Measurements from ENCODE around the gene SIK2.

SIK2 gene

DNA sequence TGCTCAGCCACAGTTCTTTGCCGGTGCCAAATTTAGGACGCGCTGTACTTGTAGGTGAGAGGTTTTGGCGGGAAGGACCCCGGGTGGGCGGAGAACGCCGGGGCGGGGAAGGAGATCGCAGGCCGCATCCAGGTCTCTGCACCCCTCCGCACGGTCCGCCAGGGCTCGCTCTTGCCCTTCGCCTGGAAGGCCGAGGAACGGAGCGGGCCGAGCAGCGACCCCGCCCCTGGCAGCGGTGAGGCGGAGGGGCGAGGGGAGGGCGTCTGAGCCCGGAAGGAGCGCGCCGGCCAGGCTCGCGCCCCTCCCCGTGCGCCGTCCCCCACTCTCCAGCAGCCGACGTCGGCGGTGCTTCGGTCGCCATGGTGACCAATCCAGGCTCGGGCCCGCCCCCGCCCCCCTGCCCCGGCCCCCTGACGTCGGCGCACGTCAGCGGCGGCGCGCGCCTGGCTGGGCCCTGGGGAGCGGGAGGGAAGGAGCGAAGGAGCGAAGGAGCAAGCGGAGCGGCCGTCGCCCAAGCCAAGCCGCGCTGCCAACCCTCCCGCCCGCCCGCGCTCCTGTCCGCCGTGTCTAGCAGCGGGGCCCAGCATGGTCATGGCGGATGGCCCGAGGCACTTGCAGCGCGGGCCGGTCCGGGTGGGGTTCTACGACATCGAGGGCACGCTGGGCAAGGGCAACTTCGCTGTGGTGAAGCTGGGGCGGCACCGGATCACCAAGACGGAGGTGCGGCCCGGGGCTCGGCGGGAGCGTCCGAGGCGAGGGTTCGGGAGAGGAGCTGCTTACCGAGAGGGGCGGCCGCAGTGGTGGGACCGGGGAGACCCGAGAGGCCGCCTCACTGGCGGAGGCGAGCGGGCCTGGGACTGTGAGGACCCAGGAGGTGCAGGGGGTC, at the start of gene SIK2:
Gene SIK2, plus strand, starts transcription at position 471 of the 886 bp plus-strand sequence. Its CDS starts 115 bp downstream, at position 586.
- peak; percentile 95 to 98 (median 98) for DNase-seq

DNA sequence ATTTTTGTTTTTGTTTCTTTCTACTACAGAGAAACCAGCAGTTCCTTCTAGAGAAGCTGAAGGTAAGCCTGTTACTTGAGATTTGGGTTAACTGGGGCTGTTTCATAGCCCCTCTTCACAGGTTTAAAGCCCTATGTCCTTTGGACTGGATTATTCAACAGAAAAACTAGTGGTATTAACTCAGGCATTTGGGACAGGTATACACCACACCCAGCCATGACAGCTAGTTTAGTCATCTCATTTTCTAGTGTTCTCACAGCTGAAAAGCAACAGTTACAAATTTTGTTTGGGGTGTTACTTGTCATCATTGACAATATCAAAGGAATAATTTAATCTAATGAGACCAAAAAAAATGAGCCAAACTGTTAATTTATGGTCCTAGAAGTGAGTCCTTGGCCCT, 47.7 kb upstream of the SIK2 start:
- DNase-seq = no peak

DNA sequence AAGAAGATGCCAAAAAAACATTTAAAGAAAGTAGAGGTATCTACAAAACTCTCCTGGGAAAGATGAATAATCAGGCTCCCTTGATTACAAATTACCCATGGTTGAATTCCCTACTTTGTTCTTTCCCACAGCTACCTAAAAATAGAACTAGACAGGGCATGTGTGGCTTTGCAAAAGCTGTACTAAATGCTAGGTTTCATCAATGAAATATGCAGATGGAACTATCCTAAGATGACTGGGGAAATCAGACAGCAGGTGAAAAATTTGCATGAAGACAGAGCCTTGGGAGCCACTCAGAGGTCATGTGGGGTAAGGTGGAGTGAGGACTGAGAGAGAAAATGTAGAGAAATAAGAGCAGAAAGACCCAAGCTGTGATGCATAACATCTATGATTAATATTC, 47.0 kb upstream of the SIK2 start:
- DNase-seq = no peak

DNA sequence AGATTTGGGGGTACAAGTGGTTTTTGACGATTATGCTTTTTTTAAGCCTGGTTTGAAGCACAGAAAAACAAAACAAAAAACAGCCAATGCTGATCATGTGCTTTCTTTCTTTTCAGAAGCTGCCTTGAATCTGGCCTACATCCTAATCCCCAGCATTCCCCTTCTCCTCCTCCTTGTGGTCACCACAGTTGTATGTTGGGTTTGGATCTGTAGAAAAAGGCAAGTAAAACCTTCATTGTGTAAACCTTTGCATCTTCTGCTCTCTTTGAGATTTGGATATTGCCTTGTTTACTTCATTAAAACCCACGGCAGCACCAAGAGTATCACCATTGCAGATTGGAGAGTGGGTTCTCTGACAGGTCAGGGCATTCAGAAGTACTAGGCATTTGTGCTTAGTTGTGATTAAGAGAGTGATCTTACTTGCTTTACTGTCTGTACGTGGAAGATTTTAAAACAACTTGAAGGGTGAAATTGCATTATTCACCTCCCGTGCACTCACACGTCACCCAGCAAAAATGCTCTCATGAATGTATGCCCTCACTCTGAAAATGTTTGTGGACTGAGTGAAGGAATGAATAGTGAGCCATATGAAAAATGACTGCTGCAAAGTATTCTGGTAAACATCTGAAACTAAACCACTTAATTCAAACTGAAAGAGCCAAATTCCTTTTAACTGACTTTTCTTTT, 44.7 kb upstream of the SIK2 start:
- no peak for DNase-seq

DNA sequence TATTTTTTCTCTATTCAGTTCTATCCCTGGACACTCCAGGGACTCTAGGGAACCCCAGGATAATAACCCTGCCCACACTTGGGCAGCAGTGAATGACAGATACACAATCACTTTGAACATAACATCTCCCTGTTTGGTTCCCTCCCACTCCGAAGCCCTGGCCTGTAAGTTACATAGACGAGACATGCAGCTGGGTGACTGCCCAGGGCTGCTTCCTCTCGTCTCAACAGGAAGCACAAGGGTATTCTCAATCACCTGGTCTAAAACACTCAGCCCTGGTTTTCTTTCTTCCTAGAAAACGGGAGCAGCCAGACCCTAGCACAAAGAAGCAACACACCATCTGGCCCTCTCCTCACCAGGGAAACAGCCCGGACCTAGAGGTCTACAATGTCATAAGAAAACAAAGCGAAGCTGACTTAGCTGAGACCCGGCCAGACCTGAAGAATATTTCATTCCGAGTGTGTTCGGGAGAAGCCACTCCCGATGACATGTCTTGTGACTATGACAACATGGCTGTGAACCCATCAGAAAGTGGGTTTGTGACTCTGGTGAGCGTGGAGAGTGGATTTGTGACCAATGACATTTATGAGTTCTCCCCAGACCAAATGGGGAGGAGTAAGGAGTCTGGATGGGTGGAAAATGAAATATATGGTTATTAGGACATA, 42.3 kb upstream of the SIK2 start:
- no peak for DNase-seq

DNA sequence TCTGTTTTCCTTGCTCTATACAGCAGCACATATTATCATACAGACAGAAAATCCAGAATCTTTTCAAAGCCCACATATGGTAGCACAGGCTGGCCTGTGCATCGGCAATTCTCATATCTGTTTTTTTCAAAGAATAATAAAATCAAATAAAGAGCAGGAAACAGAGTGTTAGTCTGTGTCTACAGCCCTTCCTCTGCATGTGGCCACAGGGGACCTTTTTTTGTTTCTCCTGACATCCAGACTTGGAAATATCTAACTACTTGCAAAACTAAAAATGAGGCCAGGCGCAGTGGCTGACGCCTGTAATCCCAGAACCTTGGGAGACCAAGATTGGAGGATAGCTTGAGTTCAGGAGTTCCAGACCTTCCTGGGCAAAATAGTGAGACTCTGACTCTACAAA, 41.4 kb upstream of the SIK2 start:
- no peak for DNase-seq

DNA sequence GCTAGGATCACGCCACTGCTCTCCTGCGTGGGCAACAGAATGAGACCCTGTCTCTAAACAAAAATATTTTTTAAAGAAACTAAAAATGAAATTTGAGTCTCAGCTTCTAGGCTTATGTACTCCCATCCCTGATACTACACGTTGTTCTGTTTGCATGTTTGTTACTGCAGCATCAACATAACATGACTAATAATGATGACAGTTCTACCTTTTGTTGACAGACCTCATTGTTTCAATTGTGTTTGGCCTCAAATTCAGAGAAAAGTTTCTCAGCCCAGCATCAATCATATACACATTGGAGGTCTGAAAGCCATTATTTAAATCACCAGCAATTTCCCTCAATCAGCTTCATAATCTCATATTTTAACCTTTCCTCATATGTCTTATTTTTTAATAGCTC, 40.9 kb upstream of the SIK2 start:
- no peak for DNase-seq

DNA sequence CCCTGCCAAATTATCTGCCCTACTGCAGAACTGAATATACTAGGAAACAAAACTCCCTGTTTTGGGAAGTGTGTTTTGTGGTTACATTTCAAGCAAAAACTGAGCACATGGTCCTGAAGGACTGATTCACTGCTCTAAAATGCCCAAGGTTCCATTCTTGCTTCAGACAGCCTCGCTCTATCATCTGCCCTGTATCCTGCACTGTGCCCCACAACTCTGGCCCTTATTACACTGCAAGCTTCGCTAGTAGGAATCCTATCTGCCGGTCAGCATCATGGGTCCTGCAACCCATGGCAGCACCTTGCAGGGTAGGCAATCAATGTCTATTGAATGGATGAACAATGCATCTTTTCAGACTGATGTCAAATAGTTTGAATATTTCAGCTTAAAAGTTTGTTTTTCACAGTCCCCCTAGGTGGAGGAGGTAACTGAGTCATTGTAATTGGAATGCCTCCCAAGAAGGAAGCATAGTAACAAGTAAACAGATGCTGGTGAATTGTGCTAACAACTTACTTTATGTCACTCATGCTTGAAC, 40.4 kb upstream of the SIK2 start:
- no peak for DNase-seq

DNA sequence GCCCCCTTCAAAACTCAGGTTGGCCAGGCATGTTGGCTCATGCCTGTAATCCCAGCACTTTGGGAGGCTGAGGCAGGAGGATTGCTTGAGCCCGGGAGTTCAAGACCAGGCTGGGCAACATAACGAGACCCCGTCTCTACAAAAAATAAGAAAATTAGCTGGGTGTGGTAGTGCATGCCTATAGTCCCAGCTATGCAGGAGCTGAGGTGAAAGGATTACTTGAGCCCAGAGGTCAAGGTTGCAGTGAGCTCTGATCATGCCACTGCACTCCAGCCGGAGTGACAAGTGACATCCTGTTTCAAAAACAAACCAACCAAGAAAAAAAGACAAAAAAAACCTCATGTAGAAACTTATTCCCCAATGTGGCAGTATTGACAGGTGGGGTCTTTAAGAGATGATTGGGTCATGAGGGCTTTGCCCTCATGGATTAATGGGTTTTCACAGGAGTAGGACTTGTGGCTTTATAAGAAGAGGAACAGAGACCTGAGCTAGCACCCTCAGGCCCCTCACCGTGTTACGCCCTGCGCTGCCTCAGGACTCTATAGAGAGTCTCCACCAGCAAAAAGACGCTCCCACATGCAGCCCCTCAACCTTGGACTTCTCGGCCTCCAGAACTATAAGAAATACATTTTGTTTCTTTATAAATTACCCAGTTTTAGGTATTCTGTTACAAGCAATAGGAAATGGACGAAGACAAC, 39.4 kb upstream of the SIK2 start:
- DNase-seq = no peak

DNA sequence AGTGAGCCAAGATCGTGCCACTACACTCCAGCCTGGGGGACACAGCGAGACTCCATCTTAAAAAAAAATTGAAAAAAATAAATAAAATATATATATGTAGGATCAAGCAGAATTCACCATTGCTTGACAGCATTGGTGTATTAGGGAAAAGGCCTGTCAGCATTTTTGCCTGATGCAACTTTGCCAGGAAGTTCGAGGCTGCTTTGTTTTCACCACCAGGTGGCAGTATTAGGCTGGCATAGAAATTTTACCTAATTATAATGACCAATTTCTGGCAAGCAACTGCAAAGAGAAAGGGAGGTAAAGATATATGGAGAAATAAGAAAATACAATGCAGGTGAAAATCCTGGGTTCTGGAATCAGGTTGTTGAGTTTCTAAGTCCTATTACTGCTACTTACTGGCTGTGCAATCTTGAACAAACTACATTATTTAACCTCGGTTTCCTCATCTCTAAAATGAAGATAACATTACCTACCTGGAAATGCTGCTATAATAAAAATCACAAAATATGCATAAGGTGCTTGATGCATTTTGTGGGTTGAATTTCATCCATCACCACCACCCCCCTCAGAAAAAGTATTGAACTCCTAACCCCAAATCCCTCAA, 37.0 kb upstream of the SIK2 start:
- DNase-seq = peak; percentile 68 to 86 (median 76)

DNA sequence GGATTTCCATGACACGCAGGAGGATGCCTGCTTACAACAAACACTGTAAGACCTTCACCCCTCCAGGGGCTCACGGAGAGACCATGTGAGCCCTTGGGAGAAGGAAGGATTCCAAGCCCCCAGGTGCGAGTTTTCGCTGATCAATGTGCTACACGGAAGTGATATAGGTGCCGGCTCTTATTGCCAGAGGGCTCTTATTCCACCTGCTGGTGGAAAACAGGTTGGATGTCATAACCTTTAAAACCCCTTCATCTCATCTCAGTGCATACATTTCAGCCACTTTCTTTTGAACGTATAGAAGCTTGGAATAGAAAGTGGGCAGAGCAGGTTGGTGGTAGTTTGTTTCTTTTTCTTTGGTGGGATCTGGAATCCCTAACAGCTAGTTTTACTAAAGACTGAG, 35.9 kb upstream of the SIK2 start:
- peak in 2 of 3 experiments; percentile 28 to 55 for DNase-seq

DNA sequence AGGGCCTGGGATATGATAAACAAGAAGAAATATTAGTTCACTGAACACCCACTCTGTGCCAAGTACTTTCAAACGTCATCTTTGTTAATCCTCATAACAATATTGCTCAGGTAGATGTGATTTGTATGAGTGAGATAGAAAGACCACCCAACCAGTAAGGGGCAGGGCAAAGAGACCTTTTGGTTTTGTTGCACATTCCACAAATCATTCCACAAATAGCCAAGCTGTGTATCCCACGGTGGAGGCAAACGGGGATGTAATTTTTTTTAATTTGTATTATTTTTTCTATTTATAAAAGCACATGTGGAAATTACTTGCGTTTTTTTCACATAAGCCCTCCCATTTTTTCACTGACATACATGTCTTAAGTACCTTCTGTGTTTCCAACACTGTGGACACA, 32.8 kb upstream of the SIK2 start:
- DNase-seq = no peak

DNA sequence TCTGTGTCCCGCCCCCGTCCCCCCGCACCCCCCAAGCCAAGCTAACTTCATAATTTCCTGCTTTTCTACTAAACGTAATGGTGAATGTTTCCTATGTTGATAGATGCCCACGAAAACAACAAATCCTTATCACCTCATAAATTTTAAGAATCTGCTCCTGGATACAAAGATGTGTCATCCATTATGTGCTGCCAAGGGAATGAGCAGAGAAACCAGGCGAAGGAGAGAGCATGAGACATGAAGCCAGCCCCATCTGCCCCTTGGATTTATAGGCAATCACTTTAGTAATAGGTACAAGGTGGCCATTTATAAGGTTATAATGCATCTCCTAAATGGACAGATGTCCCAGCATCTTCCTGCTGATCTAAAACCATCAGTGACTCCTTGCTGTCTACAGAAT, 31.5 kb upstream of the SIK2 start:
- DNase-seq = no peak

DNA sequence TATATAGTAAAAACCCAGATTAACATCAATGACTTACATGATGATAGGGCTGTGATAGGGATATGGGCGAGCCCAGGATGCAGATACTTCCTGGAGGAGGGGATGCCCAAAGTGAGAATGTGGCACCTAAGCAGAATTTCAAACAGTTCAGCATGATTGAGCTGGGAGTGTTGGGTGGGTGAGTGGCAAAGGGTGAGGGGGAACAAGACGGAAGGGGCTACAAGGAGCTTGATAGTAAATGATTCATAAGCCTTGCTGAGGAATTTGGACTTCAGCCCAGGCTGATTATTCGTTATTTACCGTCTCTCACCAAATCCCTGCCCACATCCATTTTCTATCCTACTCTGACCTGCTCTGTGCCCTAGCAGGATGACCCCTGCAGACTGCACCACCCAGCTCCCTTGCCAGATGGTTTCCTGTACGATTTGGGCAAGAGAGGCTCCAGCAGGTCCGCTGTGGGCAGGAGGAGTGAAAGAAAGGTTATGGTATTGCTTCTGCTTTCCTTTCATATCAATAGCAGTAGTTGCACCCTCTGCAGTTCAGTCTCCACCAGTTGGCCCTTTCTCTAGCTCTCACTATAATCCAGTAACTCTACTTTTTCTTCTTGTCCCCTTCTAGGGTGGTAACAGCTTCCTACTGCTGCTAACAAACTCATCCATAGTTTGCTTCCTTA, 30.3 kb upstream of the SIK2 start:
- DNase-seq = no peak

DNA sequence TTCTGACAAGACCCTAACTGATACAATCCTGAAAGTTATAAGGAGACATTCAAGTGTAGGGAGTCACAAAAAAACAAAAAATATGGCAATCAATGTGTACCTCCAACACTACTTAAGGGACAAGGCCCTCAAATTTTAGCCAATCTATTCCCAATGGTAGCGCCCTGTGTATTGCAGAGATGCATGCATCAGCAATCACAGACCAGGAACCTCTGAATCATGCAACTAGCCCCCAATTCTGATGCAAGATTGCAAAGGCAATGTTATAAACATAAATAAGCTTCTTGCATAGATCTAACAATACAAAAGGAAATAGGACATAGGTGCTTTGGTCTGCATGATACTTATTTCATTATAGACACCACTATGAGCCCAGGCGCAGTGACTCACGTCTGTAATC, 29.7 kb upstream of the SIK2 start:
- no peak for DNase-seq

DNA sequence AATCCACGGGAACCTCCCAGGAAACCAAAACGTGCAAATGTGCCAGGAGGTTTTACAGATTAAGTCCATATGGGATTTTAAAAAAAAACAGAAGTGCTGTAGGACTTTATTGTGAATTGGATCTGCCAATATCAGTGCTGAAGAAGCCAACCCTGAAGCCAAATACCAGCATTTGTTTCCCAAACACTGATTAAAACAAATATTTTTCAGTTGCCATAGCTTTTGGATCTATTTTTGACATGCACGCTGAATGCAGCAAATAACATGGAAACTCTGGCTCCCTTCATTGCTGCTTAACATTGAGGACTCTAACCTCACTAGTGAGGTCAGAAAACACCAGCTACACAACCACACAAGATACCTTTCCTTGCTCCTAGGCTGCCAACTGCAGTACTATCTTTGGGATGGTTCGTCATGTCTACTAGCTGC, 28.4 kb upstream of the SIK2 start:
- peak in 1 of 3 experiments; percentile 43 for DNase-seq

DNA sequence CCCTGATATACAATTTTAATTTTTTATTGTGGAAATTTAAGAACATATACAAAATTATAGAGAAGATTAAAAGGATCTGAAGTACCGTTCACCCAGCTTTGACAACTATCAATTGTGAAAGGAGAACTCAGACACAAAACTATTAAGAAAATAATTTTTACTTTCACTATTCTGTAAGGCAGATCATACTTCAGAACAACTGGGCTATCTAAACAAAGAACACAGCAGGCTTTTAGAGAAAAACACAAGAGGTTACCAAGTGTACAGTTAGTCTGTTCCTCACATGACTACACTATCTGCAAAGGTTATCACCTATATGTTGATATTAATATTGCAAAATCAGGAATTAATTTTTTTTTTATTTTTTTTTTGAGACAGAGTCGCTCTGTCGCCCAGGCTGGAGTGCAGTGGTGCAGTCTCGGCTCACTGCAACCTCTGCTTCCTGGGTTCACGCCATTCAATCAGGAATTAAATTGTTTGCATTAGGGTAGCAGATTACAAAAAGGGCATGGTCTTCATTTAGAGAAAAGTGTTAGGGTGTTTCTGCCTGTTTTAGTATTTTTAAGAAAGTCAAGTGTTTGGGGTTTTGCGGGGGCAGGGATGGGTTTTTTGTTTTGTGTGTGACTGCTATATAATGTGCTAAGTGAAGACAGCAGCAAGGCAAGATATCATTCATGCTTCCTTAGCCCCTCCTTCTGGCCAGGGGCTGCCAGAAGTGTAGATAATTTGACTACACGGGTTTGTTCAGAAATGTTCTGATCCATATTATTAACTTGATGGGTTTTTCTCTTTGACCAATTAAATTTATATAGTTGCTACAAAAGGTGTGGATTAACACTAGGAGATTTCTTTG, 27.6 kb upstream of the SIK2 start:
- peak in 2 of 3 experiments; percentile 54 to 65 for DNase-seq

DNA sequence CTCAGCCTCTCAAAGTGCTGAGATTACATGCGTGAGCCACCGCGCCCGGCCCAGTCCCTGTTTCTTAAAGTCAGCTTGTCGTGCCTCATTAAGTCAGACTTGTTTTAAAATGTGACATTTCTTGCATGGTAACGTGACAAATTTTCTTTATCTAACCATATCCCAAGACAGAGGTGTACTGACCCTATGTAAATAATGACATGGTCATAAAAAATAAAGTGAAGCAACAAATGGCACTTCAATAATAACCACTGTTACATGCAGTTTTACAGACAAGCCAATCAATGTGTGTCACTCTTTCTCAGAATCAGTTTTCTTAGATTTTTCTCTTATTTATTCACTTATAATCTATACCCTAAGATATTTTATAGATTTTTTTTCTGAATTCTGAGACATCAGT, 26.5 kb upstream of the SIK2 start:
- no peak for DNase-seq

DNA sequence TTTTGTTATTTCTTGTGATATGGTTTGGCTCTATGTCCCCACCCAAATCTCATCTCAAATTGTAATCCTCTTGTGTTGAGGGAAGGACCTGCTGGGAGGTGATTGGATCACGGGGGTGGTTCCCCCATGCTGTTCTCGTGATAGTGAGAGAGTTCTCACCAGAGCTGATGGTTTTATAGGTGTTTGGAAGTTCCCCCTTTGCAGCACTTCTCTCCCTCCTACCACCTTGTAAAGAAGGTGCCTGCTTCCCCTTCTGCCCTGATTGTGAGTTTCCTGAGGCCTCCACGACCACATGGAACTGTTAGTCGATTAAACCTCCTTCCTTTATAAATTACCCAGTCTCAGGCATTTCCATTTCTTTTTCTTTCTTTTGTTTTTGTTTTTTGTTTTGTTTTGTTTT, 24.4 kb upstream of the SIK2 start:
- no peak for DNase-seq

DNA sequence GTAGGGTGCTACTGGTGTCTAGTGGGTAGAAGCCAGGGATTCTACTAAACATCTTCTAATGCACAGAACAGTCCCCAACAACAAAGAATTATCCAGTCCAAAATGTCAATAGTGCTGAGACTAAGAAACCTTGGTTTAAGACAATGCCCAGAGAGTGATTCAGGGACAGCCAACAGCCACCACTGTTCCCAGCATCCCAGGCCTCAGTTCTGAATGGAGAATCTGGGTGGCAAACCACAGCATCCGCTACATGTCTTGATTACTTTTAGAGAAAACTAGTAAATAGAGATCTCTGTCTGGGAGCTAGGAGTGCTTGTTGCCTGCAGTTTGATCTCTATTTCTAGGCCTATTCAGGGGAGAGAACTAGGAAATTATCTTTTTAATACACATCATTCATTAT, 20.9 kb upstream of the SIK2 start:
- DNase-seq = no peak

DNA sequence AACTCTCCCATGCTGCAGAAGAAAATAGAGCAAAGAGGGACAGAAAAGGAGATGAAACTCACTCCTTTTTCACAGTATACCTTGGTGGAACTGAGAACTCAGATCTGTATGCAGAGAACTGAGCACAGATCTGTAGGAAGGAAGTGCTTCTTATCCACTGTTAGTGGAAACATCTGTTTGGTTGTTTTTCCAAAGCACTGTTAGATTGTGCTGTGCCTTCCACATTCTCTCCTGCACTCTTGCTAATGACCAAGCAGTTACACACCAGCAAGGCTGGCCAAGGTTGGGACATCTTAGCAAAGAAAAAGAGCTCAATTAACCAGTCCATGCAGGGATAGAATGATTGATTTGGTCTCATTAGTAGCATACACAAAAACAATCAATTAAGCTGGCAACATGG, 20.1 kb upstream of the SIK2 start:
- no peak for DNase-seq

All from NCI-H1417 (cell line).